Endothelial cell of umbilical vein (primary cell): ENCODE results near the gene ASXL1. TPM values are rescaled to one million over a fixed set of nuclear protein-coding genes. Genes with fewer than 3 reads are reported as not detected.
A peak's percentile ranks its signal among the peaks of the same experiment; 100 is the strongest.

Experiments
- BruUV-seq: library from RNA; stranded (reverse); fragments of 400-500 nt; replicated peaks from 2 replicates; lab custom pipeline; 2021; lab: Mats Ljungman, UMichigan
- CTCF ChIA-PET: fragments of 300-600, 350-600 bp; sonication (Branson Sonifier 250); formaldehyde crosslinking; loops from one replicate; lab custom pipeline; 2021; ENCODE audit warnings: antibody characterized with exemption, inconsistent platforms; lab: Charles Lee
- POLR2A ChIA-PET: fragments of 300-600, 350-600 bp; sonication (Branson Sonifier 250); formaldehyde crosslinking; loops from one replicate; lab custom pipeline; 2021; ENCODE audit warnings: antibody characterized with exemption, inconsistent platforms; lab: Charles Lee
- DNase-seq: peaks from one replicate; pipeline ENCODE4 v3.0.0-alpha.2; 2011; ENCODE audit warnings: low read depth, low spot score
- FAIRE-seq: peaks from 2 replicates; lab custom pipeline; 2011; peaks lifted over from hg19 to GRCh38; lab: Jason Lieb, UNC
- H2AFZ ChIP-seq: 2 replicates; pipeline ENCODE4 v1.6.0; 2012; ENCODE audit warnings: low read depth, low read length, control low read depth, inconsistent platforms
- H3K27ac ChIP-seq: 2 replicates; pipeline ENCODE4 v1.5.1; 2011; ENCODE audit warnings: low read depth, mild to moderate bottlenecking, control low read depth, low read length, moderate library complexity; ENCODE audit not compliant: insufficient read depth
- H3K27me3 ChIP-seq, 2 experiments: 2 replicates each; pipeline versions ENCODE4 v1.6.0 to v1.6.1; 2011; ENCODE audit warnings: low read length in 2 of 2, mixed read lengths in 1 of 2; ENCODE audit not compliant: control insufficient read depth in 2 of 2, insufficient read depth in 2 of 2
- H3K36me3 ChIP-seq, 2 experiments: 2 replicates in 1 of 2; 3 replicates in 1 of 2; pipeline ENCODE4 v1.5.1; 2011; ENCODE audit warnings: low read length in 2 of 2, mild to moderate bottlenecking in 1 of 2, moderate library complexity in 1 of 2; ENCODE audit not compliant: control insufficient read depth in 2 of 2, insufficient read depth in 2 of 2; ENCODE audit errors: extremely low read depth in 1 of 2
- H3K4me1 ChIP-seq: 3 replicates; pipeline ENCODE4 v1.5.1; 2011; ENCODE audit warnings: mild to moderate bottlenecking, low read length; ENCODE audit not compliant: control insufficient read depth, insufficient read depth; ENCODE audit errors: extremely low read depth
- H3K4me2 ChIP-seq: 2 replicates; pipeline ENCODE4 v1.6.1; 2011; ENCODE audit warnings: low read length, control low read depth, mixed read lengths; ENCODE audit not compliant: insufficient read depth
- H3K4me3 ChIP-seq, 3 experiments: fragments of 200-600 bp in 1 of 3; sonication (generic), shearing (Covaris generic) in 1 of 3; replicated peaks in 1 of 3; 2 replicates each; pipeline ENCODE4 v1.5.1; 2011 to 2016; ENCODE audit warnings: control low read depth in 3 of 3, low read length in 3 of 3, mild to moderate bottlenecking in 2 of 3, inconsistent platforms in 1 of 3, low read depth in 1 of 3, moderate library complexity in 1 of 3; ENCODE audit not compliant: insufficient read depth in 1 of 3
- H3K79me2 ChIP-seq: 2 replicates; pipeline ENCODE4 v1.6.0; 2012; ENCODE audit warnings: low read length, inconsistent platforms; ENCODE audit not compliant: control insufficient read depth, insufficient read depth
- H3K9ac ChIP-seq: replicated peaks from 2 replicates; pipeline ENCODE3; 2011; ENCODE audit warnings: low read length, control low read depth; ENCODE audit not compliant: insufficient read depth; ENCODE audit errors: extremely low read depth
- H3K9me1 ChIP-seq: replicated peaks from 3 replicates; pipeline ENCODE4 v1.6.0; 2011; ENCODE audit warnings: mild to moderate bottlenecking, low read length; ENCODE audit not compliant: control insufficient read depth, insufficient read depth; ENCODE audit errors: extremely low read depth
- H3K9me3 ChIP-seq: replicated peaks from 2 replicates; pipeline ENCODE4 v1.5.1; 2012; ENCODE audit warnings: low read length, inconsistent platforms; ENCODE audit not compliant: control insufficient read depth, insufficient read depth
- H4K20me1 ChIP-seq: replicated peaks from 2 replicates; pipeline ENCODE3; 2011; ENCODE audit warnings: mild to moderate bottlenecking, low read length; ENCODE audit not compliant: control insufficient read depth, insufficient read depth; ENCODE audit errors: extremely low read depth
- EZH2 ChIP-seq: IDR thresholded peaks from 2 replicates; pipeline ENCODE4 v1.6.1; 2012; ENCODE audit warnings: borderline replicate concordance, low read depth, mild to moderate bottlenecking, moderate library complexity, low read length, inconsistent platforms; ENCODE audit not compliant: severe bottlenecking
- FOS ChIP-seq: IDR thresholded peaks from 2 replicates; pipeline ENCODE4 v1.6.1; 2011; ENCODE audit warnings: mild to moderate bottlenecking, low read length, moderate library complexity, borderline replicate concordance; ENCODE audit not compliant: insufficient read depth
- GATA2 ChIP-seq: IDR thresholded peaks from 2 replicates; pipeline ENCODE4 v1.7.0; 2011; ENCODE audit warnings: low read depth, mild to moderate bottlenecking, moderate library complexity, mixed read lengths, low read length; ENCODE audit not compliant: insufficient read length, insufficient read depth
- JUN ChIP-seq: IDR thresholded peaks from 2 replicates; pipeline ENCODE4 v1.6.1; 2011; ENCODE audit warnings: borderline replicate concordance, low read depth; ENCODE audit not compliant: insufficient read length, insufficient read depth
- MAX ChIP-seq: IDR thresholded peaks from 2 replicates; pipeline ENCODE4 v1.6.1; 2011; ENCODE audit not compliant: insufficient read depth, insufficient read length
- MYC ChIP-seq: IDR thresholded peaks from one replicate; pipeline ENCODE4 v1.6.1; 2011; ENCODE audit warnings: mild to moderate bottlenecking, low read depth, low read length
- POLR2A ChIP-seq: IDR thresholded peaks from 2 replicates; pipeline ENCODE4 v1.6.1; 2012; ENCODE audit warnings: low read depth, mild to moderate bottlenecking, control low read depth, low read length
- POLR2AphosphoS5 ChIP-seq: IDR thresholded peaks from 2 replicates; pipeline ENCODE4 v1.6.1; 2012; ENCODE audit warnings: low read depth, mild to moderate bottlenecking, control low read depth, low read length, moderate library complexity; ENCODE audit not compliant: insufficient read depth
- dilution Hi-C: fragments of 300-500 bp; cut with MboI; formaldehyde crosslinking; loops from one replicate; pipeline ENCODE4 v1.15.0; 2019; ENCODE audit warnings: low sequenced_read_pairs; ENCODE audit not compliant: extremely low pct_ligation_motif_present
- intact Hi-C: fragments of 100-400 bp; cut with micrococcal nuclease; formaldehyde crosslinking; loops from one replicate; pipeline ENCODE4 v1.10.0; 2022
- polyA plus RNA-seq, 4 experiments: library from polyadenylated mRNA; depleted of rRNA in 3 of 4; stranded (reverse) in 3 of 4; unstranded in 1 of 4; fragments of >200 nt; gene quantifications; 2 replicates each; pipeline versions ENCODE4 v1.2.1 to v1.2.3, GENCODE V29; 2011 to 2012; ENCODE audit warnings: missing spikeins in 1 of 4
- total RNA-seq: library from RNA; stranded (reverse); gene quantifications from 2 replicates; pipeline ENCODE4 v1.2.3, GENCODE V29; 2021
- TF ChIP-seq, protein P1 (sequence below), 2 donors: IDR thresholded peaks; 1 replicate in 1 of 2; 2 replicates in 1 of 2; pipeline ENCODE4 v1.5.1; 2011; ENCODE audit warnings: low read length in 2 of 2, mild to moderate bottlenecking in 2 of 2, moderate library complexity in 2 of 2, control low read depth in 1 of 2, inconsistent platforms in 1 of 2, low read depth in 1 of 2; ENCODE audit not compliant: insufficient read depth in 1 of 2; ENCODE audit errors: extremely low read depth in 1 of 2

ASXL1 gene
- total and polyA plus RNA-seq, 2 donors (not counting 3 experiments of a cell fraction or from before 2014, with no cell fraction given), result 45.4 to 101 TPM

- DNase-seq (no peak), FAIRE-seq (no peak)
- no peak for TF ChIP-seq JUN
- TF ChIP-seq EZH2, result no peak
- TF ChIP-seq POLR2A, result no peak
- TF ChIP-seq, protein P1, sequence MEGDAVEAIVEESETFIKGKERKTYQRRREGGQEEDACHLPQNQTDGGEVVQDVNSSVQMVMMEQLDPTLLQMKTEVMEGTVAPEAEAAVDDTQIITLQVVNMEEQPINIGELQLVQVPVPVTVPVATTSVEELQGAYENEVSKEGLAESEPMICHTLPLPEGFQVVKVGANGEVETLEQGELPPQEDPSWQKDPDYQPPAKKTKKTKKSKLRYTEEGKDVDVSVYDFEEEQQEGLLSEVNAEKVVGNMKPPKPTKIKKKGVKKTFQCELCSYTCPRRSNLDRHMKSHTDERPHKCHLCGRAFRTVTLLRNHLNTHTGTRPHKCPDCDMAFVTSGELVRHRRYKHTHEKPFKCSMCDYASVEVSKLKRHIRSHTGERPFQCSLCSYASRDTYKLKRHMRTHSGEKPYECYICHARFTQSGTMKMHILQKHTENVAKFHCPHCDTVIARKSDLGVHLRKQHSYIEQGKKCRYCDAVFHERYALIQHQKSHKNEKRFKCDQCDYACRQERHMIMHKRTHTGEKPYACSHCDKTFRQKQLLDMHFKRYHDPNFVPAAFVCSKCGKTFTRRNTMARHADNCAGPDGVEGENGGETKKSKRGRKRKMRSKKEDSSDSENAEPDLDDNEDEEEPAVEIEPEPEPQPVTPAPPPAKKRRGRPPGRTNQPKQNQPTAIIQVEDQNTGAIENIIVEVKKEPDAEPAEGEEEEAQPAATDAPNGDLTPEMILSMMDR (IDR thresholded peaks at IDR 0.05; ENCODE audit: extremely low read depth in 1 of 2, insufficient read depth in 1 of 2, low read depth in 1 of 2, low read length in 2 of 2), result no peak
- TF ChIP-seq MAX, result no peak
- TF ChIP-seq POLR2AphosphoS5, result no peak
- no peak for TF ChIP-seq GATA2
- no peak for TF ChIP-seq MYC
- no peak for TF ChIP-seq FOS
- BruUV-seq, result no TSS peak
- Histone ChIP-seq H3K36me3 (no peaks in the 10 kb centered on the region), H3K4me2 (no peak overlapping the region), H3K9me1 (no peaks in the 10 kb centered on the region), H3K9me3 (no peaks in the 10 kb centered on the region), H3K27ac (peak overlapping the region; percentile 94), H4K20me1 (peaks cover 7% of the 10 kb centered on the region), H3K4me3 (peak overlapping the region in 2 of 3 experiments; percentile 78 to 92), H3K79me2 (peaks cover 50% of the 10 kb centered on the region), H3K4me1 (peaks cover 30% of the 10 kb centered on the region), H3K9ac (peak overlapping the region; percentile 97), H2AFZ (no peak overlapping the region), H3K27me3 (no peaks in the 10 kb centered on the region)
- POLR2A ChIA-PET, result no interaction called here
- dilution Hi-C loops (no loop called here), intact Hi-C loops (loop anchor here (1.0 kb wide), 2 partner anchors 125 to 151 kb away; partner anchors contain the start of genes PLAGL2 and POFUT1)
- CTCF ChIA-PET, result interaction anchor here (1.3 to 2.1 kb wide), 2 partner anchors 22 to 123 kb away, joined by 3 to 8 read pairs; no protein-coding TSS in a partner anchor
Measured at GRCh38 chr20:32358632-32358882, 426 bp downstream of the ASXL1 start.
